Measurements from ENCODE around the gene WDR64.

Gene WDR64

GRCh38 chr1:241652012-241652411, at the start of gene WDR64:
Gene WDR64, plus strand, starts transcription at chr1:241652281. Its CDS starts 204 bp downstream, at chr1:241652485.
- no peak for DNase-seq

GRCh38 chr1:241603731-241604245, 48.3 kb upstream of the WDR64 start:
- no peak for DNase-seq

GRCh38 chr1:241605146-241605805, 46.8 kb upstream of the WDR64 start:
- DNase-seq, result no peak

GRCh38 chr1:241606544-241606943, 45.5 kb upstream of the WDR64 start:
- DNase-seq, result no peak

- no peak for DNase-seq
These were observed 44.6 kb upstream of the WDR64 start for GRCh38 chr1:241607497-241607896.

GRCh38 chr1:241608379-241609033, 43.6 kb upstream of the WDR64 start:
- no peak for DNase-seq

- no peak for DNase-seq
These were observed 41.8 kb upstream of the WDR64 start for GRCh38 chr1:241610056-241610815.

GRCh38 chr1:241611063-241611462, 41.0 kb upstream of the WDR64 start:
- DNase-seq, result peak; percentile 68

GRCh38 chr1:241611736-241612135, 40.3 kb upstream of the WDR64 start:
- DNase-seq, result no peak

GRCh38 chr1:241612533-241613477, 39.3 kb upstream of the WDR64 start:
- DNase-seq, result no peak

- no peak for DNase-seq
These were observed 37.9 kb upstream of the WDR64 start for GRCh38 chr1:241614144-241614543.

GRCh38 chr1:241614572-241614971, 37.5 kb upstream of the WDR64 start:
- no peak for DNase-seq

GRCh38 chr1:241615043-241615974, 36.8 kb upstream of the WDR64 start:
- no peak for DNase-seq

GRCh38 chr1:241617426-241617825, 34.7 kb upstream of the WDR64 start:
- DNase-seq, result no peak

- no peak for DNase-seq
These were observed 29.4 kb upstream of the WDR64 start for GRCh38 chr1:241622669-241623068.

- no peak for DNase-seq
These were observed 27.1 kb upstream of the WDR64 start for GRCh38 chr1:241624935-241625334.

GRCh38 chr1:241627453-241628259, 24.4 kb upstream of the WDR64 start:
- DNase-seq, result peak; percentile 25

- DNase-seq, result no peak
These were observed 22.1 kb upstream of the WDR64 start for GRCh38 chr1:241630005-241630404.

- no peak for DNase-seq
These were observed 21.6 kb upstream of the WDR64 start for GRCh38 chr1:241630476-241630875.

- no peak for DNase-seq
These were observed 21.2 kb upstream of the WDR64 start for GRCh38 chr1:241630899-241631298.

- no peak for DNase-seq
These were observed 20.4 kb upstream of the WDR64 start for GRCh38 chr1:241631674-241632073.

All from NCI-H1436 (cell line).